K562 (cell line): ENCODE results near the gene PRKACA. TPM values are rescaled to one million over a fixed set of nuclear protein-coding genes. Genes with fewer than 3 reads are reported as not detected.

Experiments used
- ATAC-seq: fragments of 200-7000 bp; cut with Tn5 transposase; 3 replicates; pipeline ENCODE4 v1.9.1; 2020; ENCODE audit warnings: moderate library complexity
- BruUV-seq: library from RNA; stranded (reverse); fragments of 400-500 nt; replicated peaks from 2 replicates; lab custom pipeline; 2021; lab: Mats Ljungman, UMichigan
- CTCF ChIA-PET: fragments of 300-600 bp; formaldehyde crosslinking; extraction: SDS; loops from one replicate; lab custom pipeline; 2021; ENCODE audit warnings: low intra/inter-chr PET ratio; lab: Yijun Ruan, JAX
- POLR2A ChIA-PET: fragments of 300-600, 350-650 bp; sonication (Branson Sonifier 250); formaldehyde crosslinking; extraction: SDS; loops from one replicate; lab custom pipeline; 2021; ENCODE audit warnings: antibody characterized with exemption, inconsistent platforms; lab: Yijun Ruan, JAX
- DNase-seq, 4 experiments: peaks; one replicate each; pipeline versions ENCODE4 v3.0.0 to v3.0.0-alpha.2; 2011 to 2018; ENCODE audit warnings: low spot score in 3 of 4, mixed read lengths in 3 of 4; ENCODE audit errors: extremely low read depth in 1 of 4
- FAIRE-seq: peaks from 2 replicates; lab custom pipeline; 2011; peaks lifted over from hg19 to GRCh38; lab: Jason Lieb, UNC
- H2AFZ ChIP-seq: 2 replicates; pipeline ENCODE4 v1.6.0; 2011; ENCODE audit warnings: low read depth, low read length, control low read depth, inconsistent platforms
- H3K27ac ChIP-seq: fragments of 200-600 bp; 3 replicates; pipeline ENCODE4 v1.8.0; 2011; ENCODE audit warnings: low read depth, mild to moderate bottlenecking, control low read depth, inconsistent platforms, low read length, moderate library complexity, mixed read lengths; ENCODE audit errors: extremely low read depth
- H3K27me3 ChIP-seq, 2 experiments: fragments of 300-600 bp in 1 of 2; 2 replicates in 1 of 2; 3 replicates in 1 of 2; pipeline versions ENCODE4 v1.6.0 to v1.8.0; 2011; ENCODE audit warnings: inconsistent platforms in 2 of 2, low read length in 2 of 2, mild to moderate bottlenecking in 1 of 2, mixed read lengths in 1 of 2, moderate library complexity in 1 of 2; ENCODE audit not compliant: control insufficient read depth in 2 of 2, insufficient read depth in 2 of 2
- H3K36me3 ChIP-seq: fragments of 300-600 bp; 3 replicates; pipeline ENCODE4 v1.8.0; 2011; ENCODE audit warnings: mild to moderate bottlenecking, low read length, inconsistent platforms; ENCODE audit not compliant: control insufficient read depth, insufficient read depth
- H3K4me1 ChIP-seq, 2 experiments: fragments of 200-600 bp in 1 of 2; replicated peaks in 1 of 2; 2 replicates in 1 of 2; 3 replicates in 1 of 2; pipeline versions ENCODE4 v1.5.1 to v1.8.0; 2011; ENCODE audit warnings: inconsistent platforms in 2 of 2, low read length in 2 of 2, mild to moderate bottlenecking in 1 of 2, mixed read lengths in 1 of 2, moderate library complexity in 1 of 2; ENCODE audit not compliant: control insufficient read depth in 2 of 2, insufficient read depth in 2 of 2
- H3K4me2 ChIP-seq: 2 replicates; pipeline ENCODE4 v1.6.1; 2011; ENCODE audit warnings: low read length, control low read depth, inconsistent platforms, mixed read lengths; ENCODE audit not compliant: insufficient read depth
- H3K4me3 ChIP-seq: fragments of 200-600 bp; sonication (generic), shearing (Covaris generic); 2 replicates; pipeline ENCODE4 v1.5.1; 2016; ENCODE audit warnings: control low read depth, inconsistent platforms
- H3K79me2 ChIP-seq: fragments of 200-600 bp; 3 replicates; pipeline ENCODE4 v1.8.0; 2011; ENCODE audit warnings: low read length, inconsistent platforms; ENCODE audit not compliant: control insufficient read depth, insufficient read depth
- H3K9ac ChIP-seq, 2 experiments: 2 replicates each; pipeline versions ENCODE4 v1.6.0 to v1.6.1; 2011; ENCODE audit warnings: low read depth in 2 of 2, low read length in 2 of 2, control low read depth in 1 of 2, inconsistent platforms in 1 of 2, mild to moderate bottlenecking in 1 of 2, mixed read lengths in 1 of 2; ENCODE audit not compliant: insufficient read depth in 1 of 2
- H3K9me1 ChIP-seq: one replicate; pipeline ENCODE4 v1.6.0; 2011; ENCODE audit warnings: inconsistent platforms, mild to moderate bottlenecking, low read length, moderate library complexity; ENCODE audit not compliant: control insufficient read depth, insufficient read depth
- H3K9me3 ChIP-seq: replicated peaks from 2 replicates; pipeline ENCODE4 v1.5.1; 2011; ENCODE audit warnings: low read depth, low read length, inconsistent platforms; ENCODE audit not compliant: control insufficient read depth, insufficient read depth
- H4K20me1 ChIP-seq: replicated peaks from 2 replicates; pipeline ENCODE4 v1.6.1; 2011; ENCODE audit warnings: low read length, inconsistent platforms, mixed read lengths; ENCODE audit not compliant: control insufficient read depth, insufficient read depth
- BRD4 ChIP-seq: fragments of 200-600 bp; sonication (generic); IDR thresholded peaks from 2 replicates; pipeline ENCODE4 v1.6.1; 2017; ENCODE audit warnings: inconsistent platforms
- MCM3 ChIP-seq: fragments of 450-650 bp; IDR thresholded peaks from 2 replicates; pipeline ENCODE4 v1.6.1; 2016
- NFYB ChIP-seq: IDR thresholded peaks from 2 replicates; pipeline ENCODE4 v1.6.1; 2011; ENCODE audit warnings: mild to moderate bottlenecking, moderate library complexity; ENCODE audit not compliant: insufficient read length; ENCODE audit errors: extremely low read depth
- PHF20 ChIP-seq: fragments of 450-650 bp; IDR thresholded peaks from 2 replicates; pipeline ENCODE4 v1.6.1; 2018; ENCODE audit not compliant: partially characterized antibody
- PYGO2 ChIP-seq: fragments of 450-650 bp; IDR thresholded peaks from 2 replicates; pipeline ENCODE4 v1.6.1; 2016; ENCODE audit warnings: mild to moderate bottlenecking, missing genetic modification characterization, moderate library complexity, missing compliant biosample characterization
- RBFOX2 ChIP-seq: fragments of 200-400 bp; formaldehyde crosslinking; IDR thresholded peaks from 2 replicates; pipeline ENCODE4 v1.6.1; 2017; ENCODE audit warnings: low read depth, mild to moderate bottlenecking, low read length, moderate library complexity
- SMARCA5 ChIP-seq: fragments of 450-650 bp; IDR thresholded peaks from 2 replicates; pipeline ENCODE4 v1.6.1; 2016
- ZNF12 ChIP-seq: sonication (generic); formaldehyde crosslinking; IDR thresholded peaks from 2 replicates; pipeline ENCODE4 v1.4.0; 2020; ENCODE audit warnings: mild to moderate bottlenecking, missing genetic modification reagents
- ZNF133 ChIP-seq: fragments of 250-450 bp; sonication (Bioruptor Pico); IDR thresholded peaks from 2 replicates; pipeline ENCODE4 v1.4.0; 2020; ENCODE audit warnings: mild to moderate bottlenecking
- ZNF696 ChIP-seq: fragments of 250-450 bp; sonication (Bioruptor Pico); conservative IDR thresholded peaks from 2 replicates; pipeline ENCODE4 v1.4.0; 2020; ENCODE audit warnings: mild to moderate bottlenecking, moderate library complexity
- ZNF766 ChIP-seq: fragments of 200-800 bp; sonication (Bioruptor generic); conservative IDR thresholded peaks from 2 replicates; pipeline ENCODE4 v1.6.1; 2016; ENCODE audit warnings: missing genetic modification characterization, missing compliant biosample characterization
- WGBS: fragments of 100-300 bp; shearing (Covaris generic); methylation state at CpG from one replicate; pipeline ENCODE4 v1.1.6; 2016; ENCODE audit warnings: low coverage, mixed read lengths; ENCODE audit not compliant: insufficient coverage; ENCODE audit errors: missing lambda C conversion rate; 5-methylcytosine and 5-hydroxymethylcytosine counted together
- in situ Hi-C: fragments of 300-500 bp; cut with MboI; formaldehyde crosslinking; loops from 4 replicates; pipeline ENCODE4 v1.15.0; 2018; ENCODE audit warnings: inconsistent platforms, mixed read lengths
- intact Hi-C: fragments of 100-400 bp; cut with micrococcal nuclease; formaldehyde crosslinking; loops from 2 replicates; pipeline ENCODE4 v1.14.2; 2022
- polyA plus RNA-seq, 8 experiments: library from polyadenylated mRNA; depleted of rRNA in 4 of 8; stranded (reverse) in 5 of 8; unstranded in 3 of 8; fragments of >200 nt; fragmentation: Nextera tagmentation in 2 of 8; fragmentation: Illumina TruSeq in 1 of 8; extraction: Ambion mirVana in 2 of 8; extraction: Trizol in 1 of 8; gene quantifications; 2 replicates each; pipeline versions ENCODE4 v1.2.1 to v1.2.3, GENCODE V29; 2011 to 2014; ENCODE audit warnings: inconsistent platforms in 1 of 8, missing spikeins in 1 of 8
- total RNA-seq, 7 experiments: library from RNA; depleted of rRNA in 6 of 7; stranded (reverse); fragments of >200 nt in 6 of 7; fragmentation: Illumina TruSeq in 2 of 7; extraction: Trizol in 2 of 7; gene quantifications; 2 replicates each; pipeline versions ENCODE4 v1.2.1 to v1.2.3, GENCODE V29; 2011 to 2021; ENCODE audit warnings: low replicate concordance in 1 of 7
- TF ChIP-seq, protein P1 (sequence below): fragments of 450-650 bp; IDR thresholded peaks from 2 replicates; pipeline ENCODE4 v1.6.1; 2016
- TF ChIP-seq, protein P2 (sequence below): sonication (generic); formaldehyde crosslinking; IDR thresholded peaks from 2 replicates; pipeline ENCODE4 v1.8.0; 2022; ENCODE audit warnings: mild to moderate bottlenecking, missing genetic modification reagents, borderline replicate concordance
- TF ChIP-seq, protein P3 (sequence below): sonication (generic); formaldehyde crosslinking; IDR thresholded peaks from 2 replicates; pipeline ENCODE4 v1.4.0; 2020; ENCODE audit warnings: mild to moderate bottlenecking, missing genetic modification reagents
- TF ChIP-seq, protein P4 (sequence below): fragments of 450-650 bp; conservative IDR thresholded peaks from 2 replicates; pipeline ENCODE4 v1.6.1; 2016; ENCODE audit warnings: missing genetic modification characterization, low read depth, mild to moderate bottlenecking, missing compliant biosample characterization, moderate library complexity

Gene PRKACA
- total and polyA plus RNA-seq, 9 of the 15 experiments (the other 6 are each of a cell fraction or from before 2014, with no cell fraction given), result 1.2 to 63.1 (median 13.0) TPM

DNA sequence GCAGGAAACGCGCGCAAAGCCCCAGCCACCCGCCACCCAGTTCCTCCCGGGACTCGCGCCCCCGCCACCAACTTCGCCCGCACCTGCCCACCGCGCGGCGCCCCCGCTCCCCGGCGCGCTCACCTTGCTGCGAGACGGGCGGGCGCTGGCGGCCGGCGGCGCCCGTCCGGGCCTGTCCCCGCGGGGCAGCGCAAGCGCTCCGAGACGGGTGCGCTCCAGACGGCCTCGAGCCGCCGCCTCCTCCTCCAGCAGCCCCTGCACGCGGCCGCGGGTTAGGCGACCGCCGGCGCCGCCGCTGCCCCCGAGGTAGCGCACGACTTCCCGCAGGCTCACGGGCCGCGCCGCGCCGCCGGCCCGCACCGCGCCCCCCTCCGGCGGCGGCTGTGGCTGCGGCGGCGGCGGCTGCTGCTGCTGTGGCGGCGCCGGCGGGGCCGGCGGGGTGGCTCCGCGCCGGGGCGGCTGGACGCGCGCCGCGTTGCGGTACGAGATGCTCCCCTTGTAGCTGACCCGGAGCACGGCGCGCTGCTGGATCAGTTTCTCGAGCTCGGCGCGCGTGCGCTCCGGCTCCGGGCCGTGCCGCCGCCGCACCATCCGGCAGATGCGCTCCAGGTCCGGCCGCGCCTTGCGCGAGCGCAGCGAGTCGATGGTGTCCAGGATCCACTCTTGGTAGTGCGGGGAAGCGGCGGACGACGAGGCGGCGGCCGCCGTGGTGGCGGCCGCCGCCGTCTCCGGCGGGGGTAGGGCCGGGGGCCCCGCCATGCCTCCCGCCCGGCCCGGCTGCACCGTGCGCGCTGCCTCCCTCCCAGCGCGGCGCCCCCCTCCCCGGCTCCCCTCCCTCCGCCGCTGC, 27.7 kb downstream of the PRKACA start:
- FAIRE-seq (no peak), DNase-seq (peak; percentile 70 to 76 (median 72)), ATAC-seq (peak; percentile 11)
- H3K9me1 ChIP-seq, result no peaks in the 10 kb centered on the region
- intact Hi-C loops (loop anchor here (2.0 kb wide), 1 partner anchor 47 kb away; the partner anchor contains the start of gene ASF1B), in situ Hi-C loops (no loop called here)
- H3K4me3 ChIP-seq, result peak overlapping the region; percentile 63
- peaks cover 13% of the 10 kb centered on the region for H3K79me2 ChIP-seq
- H3K9me3 ChIP-seq, result peaks cover 10% of the 10 kb centered on the region
- H4K20me1 ChIP-seq, result no peaks in the 10 kb centered on the region
- ChIA-PET POLR2A (no interaction called here), CTCF (interaction anchor here (0.6 to 1.0 kb wide), 3 partner anchors 17 to 211 kb away, joined by 3 to 5 read pairs (median 3); no protein-coding TSS in a partner anchor)
- peaks cover 12 to 39% of the 10 kb centered on the region in 2 experiments; a peak in 3 of 5 replicates for H3K4me1 ChIP-seq
- under 1% methylated on average over 56 of the region's 142 CpGs for WGBS
- peak overlapping the region; percentile 79 for H3K27ac ChIP-seq
- peak overlapping the region; percentile 70 for H3K4me2 ChIP-seq
- H3K27me3 ChIP-seq, result no peaks in the 10 kb centered on the region
- H2AFZ ChIP-seq, result peak overlapping the region; percentile 70; the same call in 1 of the 2 replicates
- BruUV-seq, result no TSS peak
- H3K36me3 ChIP-seq, result peaks cover 22% of the 10 kb centered on the region; the same call in 2 of the 3 replicates
- H3K9ac ChIP-seq, result peak overlapping the region; percentile 61 to 95
- TF ChIP-seq PHF20, result no peak
- TF ChIP-seq, protein P1, sequence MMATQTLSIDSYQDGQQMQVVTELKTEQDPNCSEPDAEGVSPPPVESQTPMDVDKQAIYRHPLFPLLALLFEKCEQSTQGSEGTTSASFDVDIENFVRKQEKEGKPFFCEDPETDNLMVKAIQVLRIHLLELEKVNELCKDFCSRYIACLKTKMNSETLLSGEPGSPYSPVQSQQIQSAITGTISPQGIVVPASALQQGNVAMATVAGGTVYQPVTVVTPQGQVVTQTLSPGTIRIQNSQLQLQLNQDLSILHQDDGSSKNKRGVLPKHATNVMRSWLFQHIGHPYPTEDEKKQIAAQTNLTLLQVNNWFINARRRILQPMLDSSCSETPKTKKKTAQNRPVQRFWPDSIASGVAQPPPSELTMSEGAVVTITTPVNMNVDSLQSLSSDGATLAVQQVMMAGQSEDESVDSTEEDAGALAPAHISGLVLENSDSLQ, result no peak
- no peak for TF ChIP-seq SMARCA5
- TF ChIP-seq, protein P2, sequence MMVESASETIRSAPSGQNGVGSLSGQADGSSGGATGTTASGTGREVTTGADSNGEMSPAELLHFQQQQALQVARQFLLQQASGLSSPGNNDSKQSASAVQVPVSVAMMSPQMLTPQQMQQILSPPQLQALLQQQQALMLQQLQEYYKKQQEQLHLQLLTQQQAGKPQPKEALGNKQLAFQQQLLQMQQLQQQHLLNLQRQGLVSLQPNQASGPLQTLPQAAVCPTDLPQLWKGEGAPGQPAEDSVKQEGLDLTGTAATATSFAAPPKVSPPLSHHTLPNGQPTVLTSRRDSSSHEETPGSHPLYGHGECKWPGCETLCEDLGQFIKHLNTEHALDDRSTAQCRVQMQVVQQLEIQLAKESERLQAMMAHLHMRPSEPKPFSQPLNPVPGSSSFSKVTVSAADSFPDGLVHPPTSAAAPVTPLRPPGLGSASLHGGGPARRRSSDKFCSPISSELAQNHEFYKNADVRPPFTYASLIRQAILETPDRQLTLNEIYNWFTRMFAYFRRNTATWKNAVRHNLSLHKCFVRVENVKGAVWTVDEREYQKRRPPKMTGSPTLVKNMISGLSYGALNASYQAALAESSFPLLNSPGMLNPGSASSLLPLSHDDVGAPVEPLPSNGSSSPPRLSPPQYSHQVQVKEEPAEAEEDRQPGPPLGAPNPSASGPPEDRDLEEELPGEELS, result no peak
- TF ChIP-seq RBFOX2, result peak; percentile 63
- 0 out of 2 replicates have a peak, but pooled peaks have one; percentile 1 for TF ChIP-seq ZNF766
- no peak for TF ChIP-seq ZNF133 (CRISPR knock-in tag)
- no peak for TF ChIP-seq ZNF12
- TF ChIP-seq ZNF696 (CRISPR knock-in tag), result no peak
- TF ChIP-seq, protein P3, sequence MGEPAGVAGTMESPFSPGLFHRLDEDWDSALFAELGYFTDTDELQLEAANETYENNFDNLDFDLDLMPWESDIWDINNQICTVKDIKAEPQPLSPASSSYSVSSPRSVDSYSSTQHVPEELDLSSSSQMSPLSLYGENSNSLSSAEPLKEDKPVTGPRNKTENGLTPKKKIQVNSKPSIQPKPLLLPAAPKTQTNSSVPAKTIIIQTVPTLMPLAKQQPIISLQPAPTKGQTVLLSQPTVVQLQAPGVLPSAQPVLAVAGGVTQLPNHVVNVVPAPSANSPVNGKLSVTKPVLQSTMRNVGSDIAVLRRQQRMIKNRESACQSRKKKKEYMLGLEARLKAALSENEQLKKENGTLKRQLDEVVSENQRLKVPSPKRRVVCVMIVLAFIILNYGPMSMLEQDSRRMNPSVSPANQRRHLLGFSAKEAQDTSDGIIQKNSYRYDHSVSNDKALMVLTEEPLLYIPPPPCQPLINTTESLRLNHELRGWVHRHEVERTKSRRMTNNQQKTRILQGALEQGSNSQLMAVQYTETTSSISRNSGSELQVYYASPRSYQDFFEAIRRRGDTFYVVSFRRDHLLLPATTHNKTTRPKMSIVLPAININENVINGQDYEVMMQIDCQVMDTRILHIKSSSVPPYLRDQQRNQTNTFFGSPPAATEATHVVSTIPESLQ (CRISPR knock-in tag), result no peak
- no peak for TF ChIP-seq PYGO2 (tag)
- no peak for TF ChIP-seq MCM3
- TF ChIP-seq BRD4, result no peak
- TF ChIP-seq, protein P4, sequence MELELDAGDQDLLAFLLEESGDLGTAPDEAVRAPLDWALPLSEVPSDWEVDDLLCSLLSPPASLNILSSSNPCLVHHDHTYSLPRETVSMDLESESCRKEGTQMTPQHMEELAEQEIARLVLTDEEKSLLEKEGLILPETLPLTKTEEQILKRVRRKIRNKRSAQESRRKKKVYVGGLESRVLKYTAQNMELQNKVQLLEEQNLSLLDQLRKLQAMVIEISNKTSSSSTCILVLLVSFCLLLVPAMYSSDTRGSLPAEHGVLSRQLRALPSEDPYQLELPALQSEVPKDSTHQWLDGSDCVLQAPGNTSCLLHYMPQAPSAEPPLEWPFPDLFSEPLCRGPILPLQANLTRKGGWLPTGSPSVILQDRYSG, result no peak
- TF ChIP-seq NFYB, result no peak
